ENCODE measurements around the gene NAV2.

DNA sequence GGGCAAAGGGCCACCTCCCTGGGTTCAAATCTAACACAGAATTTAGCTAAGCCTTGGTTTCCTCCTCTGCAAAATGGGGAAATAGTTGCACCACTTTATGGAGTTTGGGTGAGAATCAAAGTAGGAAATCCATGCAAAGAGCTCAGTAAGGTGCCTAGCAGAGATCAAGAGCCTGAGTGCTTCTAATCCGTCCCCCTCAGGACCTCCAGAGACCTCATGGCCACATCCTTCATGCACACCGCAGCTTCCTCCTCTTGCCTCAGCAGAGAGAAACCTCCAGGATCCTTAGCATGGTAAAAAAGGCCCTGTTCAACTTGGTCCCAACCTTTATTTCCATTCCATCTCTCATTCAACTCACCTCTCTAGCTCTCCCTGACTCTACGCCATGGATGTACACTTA lies 37.8 kb upstream of the NAV2 start:
- TF ChIP-seq, protein P1, sequence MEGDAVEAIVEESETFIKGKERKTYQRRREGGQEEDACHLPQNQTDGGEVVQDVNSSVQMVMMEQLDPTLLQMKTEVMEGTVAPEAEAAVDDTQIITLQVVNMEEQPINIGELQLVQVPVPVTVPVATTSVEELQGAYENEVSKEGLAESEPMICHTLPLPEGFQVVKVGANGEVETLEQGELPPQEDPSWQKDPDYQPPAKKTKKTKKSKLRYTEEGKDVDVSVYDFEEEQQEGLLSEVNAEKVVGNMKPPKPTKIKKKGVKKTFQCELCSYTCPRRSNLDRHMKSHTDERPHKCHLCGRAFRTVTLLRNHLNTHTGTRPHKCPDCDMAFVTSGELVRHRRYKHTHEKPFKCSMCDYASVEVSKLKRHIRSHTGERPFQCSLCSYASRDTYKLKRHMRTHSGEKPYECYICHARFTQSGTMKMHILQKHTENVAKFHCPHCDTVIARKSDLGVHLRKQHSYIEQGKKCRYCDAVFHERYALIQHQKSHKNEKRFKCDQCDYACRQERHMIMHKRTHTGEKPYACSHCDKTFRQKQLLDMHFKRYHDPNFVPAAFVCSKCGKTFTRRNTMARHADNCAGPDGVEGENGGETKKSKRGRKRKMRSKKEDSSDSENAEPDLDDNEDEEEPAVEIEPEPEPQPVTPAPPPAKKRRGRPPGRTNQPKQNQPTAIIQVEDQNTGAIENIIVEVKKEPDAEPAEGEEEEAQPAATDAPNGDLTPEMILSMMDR (conservative IDR thresholded peaks at IDR 0.05) = no peak
- no peak for TF ChIP-seq EZH2 (IDR thresholded peaks at IDR 0.05; ENCODE audit: low read depth)

Measured in PC-9 (cell line).